Right kidney (tissue), 1 donor: ENCODE data around the gene MXI1.
"Not testable (repeated sequence)": the region's sequence is repeated elsewhere in the genome, so short reads cannot be mapped to it uniquely, and the experiment has no call there.

Source experiments
- DNase-seq: peaks from one replicate; pipeline ENCODE4 v3.0.0-alpha.2; 2016

The MXI1 gene

DNA sequence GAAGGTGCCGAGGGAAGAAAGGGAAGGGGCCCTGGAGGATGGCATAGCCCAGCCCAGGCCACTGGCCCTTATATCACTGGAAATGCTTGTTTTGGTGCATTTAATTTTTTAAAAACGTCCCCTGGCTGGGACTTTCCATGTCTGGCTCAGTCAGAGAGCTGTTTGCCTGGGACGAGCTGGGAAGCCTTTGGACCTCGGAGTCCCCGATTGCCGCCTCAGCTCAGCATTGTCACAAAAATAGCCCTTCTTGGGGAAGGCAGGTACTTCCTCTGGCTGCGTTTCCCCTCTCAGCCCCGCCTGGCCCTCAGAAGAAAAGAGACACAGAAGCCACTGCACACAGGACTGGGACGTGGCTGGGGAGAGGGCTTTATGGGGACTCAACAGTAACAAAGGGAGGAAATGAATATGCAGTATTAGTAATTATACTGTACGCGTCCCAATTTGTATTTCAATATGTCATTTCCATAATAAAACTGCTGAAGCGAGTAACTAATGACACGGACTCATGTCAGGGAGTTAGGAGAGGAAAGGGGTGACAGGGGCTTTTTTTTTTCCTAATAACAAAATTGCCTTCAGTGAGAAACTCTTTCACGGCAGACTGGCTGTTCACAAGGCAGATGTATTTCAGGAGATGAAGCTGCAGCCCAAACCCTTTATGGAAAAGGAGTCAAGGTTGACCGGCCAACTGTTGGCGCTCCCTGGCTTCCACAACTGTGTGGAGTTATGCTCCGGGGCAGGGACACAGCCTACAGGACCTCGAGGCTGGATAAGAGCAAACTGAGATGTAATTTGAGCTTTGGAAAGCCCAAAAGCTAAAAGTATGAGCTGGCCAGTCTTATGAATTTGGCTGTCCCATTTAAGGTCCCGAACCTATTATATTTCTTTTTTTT is 31.0 kb upstream of the MXI1 start:
- no peak for DNase-seq

DNA sequence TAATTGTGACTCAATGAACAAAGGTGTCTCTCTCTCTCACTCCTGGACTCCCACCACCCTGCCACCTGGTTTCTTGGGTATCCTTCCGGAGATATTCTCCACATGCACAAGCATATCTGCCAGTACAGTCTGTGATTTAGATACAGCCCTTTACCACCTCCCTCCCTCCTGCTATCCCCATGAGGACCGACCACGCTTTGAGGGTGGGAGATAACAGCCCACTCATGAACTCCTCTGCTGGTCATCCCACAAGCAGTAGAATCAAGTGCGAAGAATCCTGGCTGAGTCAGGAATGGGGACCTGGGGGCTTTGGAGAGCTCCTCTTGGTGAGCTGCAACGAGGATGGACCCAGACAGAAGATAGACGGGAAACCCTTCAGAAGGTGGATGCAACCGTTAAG is 28.2 kb upstream of the MXI1 start:
- DNase-seq, result no peak

DNA sequence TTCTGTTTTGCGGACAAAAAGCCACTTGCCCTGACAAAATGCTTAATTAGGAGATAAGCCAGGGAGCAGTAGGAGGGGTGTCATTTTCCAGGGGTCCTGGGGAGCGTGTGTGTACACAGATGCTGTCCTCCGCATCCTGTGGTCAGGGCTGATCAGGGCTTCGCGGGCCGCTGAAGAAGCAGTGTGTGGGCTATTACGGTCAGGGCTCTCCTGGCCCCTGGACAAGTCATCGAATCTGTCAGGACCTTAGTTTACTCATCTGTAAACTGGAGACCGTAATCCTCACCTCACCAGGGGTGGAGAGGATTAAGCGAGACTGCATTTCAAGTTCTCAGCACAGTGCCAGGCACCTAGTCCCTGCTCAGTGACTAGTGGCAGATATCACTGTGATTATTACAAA is 26.0 kb upstream of the MXI1 start:
- no peak for DNase-seq

DNA sequence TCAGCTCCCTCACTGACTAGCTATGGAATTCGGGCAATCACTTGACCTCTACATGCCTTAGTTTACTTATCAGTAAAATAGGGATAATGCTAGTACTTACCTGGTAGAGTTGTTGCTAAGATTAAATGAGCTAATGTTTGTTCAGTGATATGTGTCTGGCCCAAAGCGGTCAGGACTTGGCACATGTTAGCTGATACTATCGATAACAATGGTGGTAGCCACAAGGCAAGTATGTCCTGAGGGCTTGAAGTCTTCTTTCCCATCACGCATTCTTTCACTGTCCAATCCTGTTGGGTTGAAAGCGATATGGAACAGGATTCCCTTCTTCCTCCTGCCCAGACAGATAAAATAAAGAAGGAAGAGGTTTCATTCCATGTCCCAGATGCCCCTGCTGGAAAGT is 25.5 kb upstream of the MXI1 start:
- no peak for DNase-seq

DNA sequence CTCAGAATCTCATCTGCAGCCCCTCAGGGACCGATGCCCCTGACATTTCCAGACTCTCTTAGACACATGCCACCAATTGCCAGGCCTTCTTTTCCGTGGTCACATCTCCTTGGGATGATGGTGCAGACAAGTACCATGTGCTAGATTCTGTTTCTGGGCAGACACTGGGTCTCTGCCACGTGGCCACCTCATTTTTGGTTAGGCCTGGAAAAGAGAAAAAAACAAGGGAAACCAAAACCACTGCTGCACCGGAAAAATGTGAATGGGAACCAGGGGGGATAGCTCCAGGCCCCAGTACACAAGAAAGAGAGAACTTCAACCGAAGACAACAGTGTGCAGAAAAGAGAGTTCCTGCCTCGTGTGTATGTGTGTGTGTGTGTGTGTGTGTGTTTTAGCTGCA is 23.0 kb upstream of the MXI1 start:
- DNase-seq, result no peak

DNA sequence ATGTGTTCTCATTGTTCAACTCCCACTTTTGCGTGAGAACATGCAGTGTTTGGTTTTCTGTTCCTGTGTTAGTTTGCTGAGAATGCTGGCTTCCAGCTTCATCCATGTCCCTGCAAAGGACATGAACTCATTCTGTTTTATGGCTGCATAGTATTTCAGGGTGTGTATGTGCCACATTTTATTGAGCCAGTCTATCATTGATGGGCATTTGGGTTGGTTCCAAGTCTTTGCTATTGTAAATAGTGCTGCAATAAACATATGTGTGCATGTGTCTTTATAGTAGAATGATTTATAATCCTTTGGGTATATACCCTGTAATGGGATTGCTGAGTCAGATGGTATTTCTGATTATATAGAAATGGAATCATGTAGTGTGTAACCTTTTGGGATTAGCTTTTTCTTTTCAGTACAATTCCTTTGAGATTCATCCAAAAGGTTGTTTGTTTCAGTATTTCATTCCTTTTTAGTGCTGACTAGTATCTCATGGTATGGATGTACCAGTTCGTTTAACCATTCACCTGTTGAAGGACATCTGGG is 21.7 kb upstream of the MXI1 start:
- DNase-seq, result not testable (repeated sequence)

DNA sequence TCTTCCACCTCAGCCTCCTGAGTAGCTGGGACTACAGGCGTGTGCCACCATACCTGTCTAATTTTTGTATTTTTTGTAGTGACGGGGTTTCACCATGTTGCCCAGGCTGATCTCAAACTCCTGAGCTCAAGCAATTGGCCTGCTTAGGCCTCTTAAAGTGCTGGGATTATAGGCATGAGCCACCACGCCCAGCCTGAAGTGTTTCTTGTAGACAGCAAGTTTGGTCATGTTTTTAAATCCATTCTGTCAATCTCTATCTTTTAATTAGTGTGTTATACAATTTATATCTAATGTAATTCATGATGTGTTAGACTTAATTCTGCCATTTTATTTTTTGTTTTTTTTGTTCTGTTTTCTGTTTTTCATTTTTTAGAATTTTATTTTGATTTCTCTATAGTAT is 17.2 kb upstream of the MXI1 start:
- DNase-seq, result no peak

DNA sequence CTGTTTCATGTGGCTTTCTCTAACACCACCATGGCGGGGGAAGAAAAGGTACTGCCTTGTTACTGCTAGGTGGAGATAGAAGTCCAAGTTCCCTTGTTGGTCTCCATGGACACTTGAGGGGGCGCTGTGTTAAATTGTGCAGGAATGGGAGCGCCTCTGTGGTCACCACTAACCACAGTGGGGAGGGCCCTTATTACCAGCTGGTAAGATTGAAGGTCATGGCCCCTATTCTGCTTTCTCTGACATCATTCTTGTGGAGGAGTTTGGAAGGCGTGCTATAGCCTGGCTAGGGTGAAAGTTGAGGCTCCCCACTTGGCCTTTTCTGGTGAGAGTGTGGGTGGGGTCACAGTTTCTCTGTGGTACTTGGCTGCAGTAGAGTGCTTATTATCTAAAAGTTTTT is 14.9 kb upstream of the MXI1 start:
- no peak for DNase-seq

DNA sequence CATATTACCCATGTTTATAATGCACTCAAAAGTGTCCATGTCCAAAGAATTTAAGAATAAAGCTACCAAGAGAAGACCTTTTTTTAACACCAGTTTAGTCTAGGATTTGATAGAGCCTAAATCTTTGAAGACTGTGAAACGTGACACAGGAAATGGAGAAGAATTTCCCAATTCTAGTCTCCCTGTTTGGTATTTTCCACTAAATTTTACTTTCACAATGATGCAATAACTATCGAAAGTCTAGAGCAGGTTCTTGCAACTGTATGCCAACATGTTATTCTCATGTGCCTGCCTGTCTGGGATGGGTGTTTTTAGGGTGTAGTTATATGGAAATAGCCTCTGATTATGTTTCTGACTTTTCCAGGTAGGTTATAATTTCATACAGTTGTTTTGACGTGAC is 6.9 kb upstream of the MXI1 start:
- DNase-seq, result no peak

DNA sequence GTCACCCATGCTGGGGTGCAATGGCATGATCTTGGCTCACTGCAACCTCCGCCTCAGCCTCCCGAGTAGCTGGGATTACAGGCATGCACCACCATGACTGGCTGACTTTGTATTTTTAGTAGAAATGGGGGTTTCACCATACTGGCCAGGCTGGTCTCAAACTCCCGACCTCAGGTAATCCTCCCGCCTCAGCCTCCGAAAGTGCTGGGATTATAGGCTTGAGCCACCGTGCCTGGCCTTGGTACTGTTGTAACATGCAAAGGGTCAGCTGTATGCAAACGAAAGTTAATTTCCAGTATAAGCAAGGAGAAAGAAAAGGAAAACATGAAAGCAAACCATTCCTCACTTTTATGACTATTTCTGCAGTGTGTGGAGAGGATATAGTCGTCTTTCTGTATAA is 6.4 kb upstream of the MXI1 start:
- not testable (repeated sequence) for DNase-seq

DNA sequence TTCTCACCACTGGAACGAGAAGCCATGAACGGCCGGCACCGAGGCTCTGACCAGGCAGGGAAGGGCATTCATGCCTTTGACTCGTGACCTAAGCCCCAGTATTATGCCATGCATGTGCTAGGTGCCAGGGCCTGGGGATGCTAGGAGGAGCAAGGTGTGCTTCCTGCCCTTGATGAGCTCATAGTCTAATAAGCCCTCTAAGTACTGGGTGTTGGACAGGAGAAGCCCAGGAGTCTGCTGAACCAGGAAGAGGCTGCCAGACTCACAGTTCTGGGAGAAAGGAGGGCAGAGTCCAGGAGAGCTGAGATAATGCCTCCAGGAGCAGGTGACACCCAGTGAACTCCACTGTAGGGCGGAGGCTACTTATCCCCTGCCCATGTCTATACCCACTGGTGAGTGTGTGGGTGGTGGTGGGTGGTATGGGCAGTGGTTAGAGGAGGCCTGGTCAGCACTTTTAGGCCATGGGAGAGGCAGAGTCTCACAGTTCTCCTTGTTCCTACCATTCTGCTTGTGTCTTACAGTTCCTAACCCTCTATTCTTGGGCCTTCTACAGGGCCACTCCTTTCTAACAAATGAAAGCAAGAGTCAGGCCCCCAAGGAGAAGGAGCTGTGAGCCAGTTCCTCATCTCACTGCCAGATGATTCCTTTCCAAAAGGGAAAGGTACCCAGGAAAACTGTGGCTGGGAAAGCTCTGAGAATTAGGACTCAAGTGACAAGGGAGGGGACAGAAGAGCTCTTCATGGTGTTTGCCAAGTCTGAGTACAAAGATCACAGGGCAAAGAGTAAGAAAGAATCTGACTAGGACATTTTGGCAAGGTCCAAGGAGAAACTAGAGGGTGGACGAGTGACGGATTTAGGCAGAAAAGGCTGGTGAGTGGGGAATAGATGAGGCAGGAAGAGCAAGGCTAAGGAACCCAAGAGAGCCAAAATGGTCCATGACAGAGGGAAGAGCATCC is 3.6 kb upstream of the MXI1 start:
- DNase-seq, result no peak

DNA sequence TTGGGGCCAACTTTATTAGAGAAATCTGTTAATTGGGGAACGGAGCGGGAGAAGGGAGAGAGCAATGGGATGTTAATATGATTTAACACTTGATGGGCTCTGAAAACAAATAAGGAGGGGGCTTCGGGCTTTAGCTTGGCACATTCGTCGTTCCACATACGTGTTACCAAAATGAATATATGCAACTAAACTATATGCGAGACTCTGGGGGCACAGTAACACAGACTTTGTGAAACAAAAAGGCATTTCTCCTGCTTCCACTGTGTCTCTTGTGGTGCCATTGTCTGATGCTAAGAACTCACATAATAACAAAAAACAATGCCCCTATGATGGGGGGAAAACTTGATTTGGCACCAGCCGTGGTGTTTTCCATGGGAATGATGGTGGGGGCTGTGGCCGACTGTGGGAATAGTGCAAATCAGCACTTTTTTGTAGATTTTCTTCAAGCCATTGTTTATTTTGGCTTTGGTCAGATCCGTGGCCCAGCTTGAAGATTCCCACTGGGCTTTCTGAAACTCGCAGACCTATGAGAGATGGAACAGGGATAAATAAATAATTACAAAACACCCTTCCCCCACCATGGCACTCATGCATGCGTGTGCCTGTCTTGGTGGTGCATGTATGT is 2.2 kb upstream of the MXI1 start:
- DNase-seq, result no peak

DNA sequence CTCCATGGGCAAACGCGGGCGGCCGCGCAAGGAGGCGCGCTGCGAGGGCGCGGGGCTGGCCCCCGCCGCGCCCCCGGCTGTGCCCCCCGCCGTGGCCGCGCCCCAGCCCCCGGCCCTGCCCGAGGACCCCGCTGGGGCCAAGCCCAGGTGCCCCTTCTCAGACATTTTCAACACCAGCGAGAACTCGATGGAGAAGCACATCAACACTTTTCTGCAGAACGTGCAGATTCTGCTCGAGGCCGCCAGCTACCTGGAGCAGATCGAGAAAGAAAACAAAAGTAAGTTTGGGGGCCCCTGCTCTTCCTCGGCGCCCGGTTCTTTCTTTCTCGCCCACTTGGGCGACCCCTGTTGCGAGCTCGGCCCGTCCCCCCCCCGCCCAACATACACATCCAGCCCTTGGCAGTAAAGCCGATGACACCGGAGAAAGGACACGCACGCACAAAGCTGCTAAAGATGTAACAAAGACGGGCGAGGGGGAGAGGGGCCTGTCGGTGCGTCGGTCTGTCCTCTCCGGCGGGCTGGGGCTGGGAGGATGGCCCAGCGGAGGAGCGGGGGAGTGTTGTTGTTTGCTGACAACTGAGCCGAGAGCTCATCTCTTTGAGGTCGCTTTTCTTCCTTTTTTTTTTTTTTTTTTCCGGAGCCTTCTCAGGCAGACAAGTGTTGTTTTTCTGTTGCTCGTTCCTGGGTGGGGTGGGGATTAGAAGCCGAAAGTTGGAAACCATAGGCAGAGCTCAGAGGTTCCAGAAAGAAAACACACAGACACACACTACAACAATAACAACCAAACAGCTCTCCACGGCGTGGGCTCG is 604 bp downstream of the MXI1 start:
- peak; percentile 77 for DNase-seq

DNA sequence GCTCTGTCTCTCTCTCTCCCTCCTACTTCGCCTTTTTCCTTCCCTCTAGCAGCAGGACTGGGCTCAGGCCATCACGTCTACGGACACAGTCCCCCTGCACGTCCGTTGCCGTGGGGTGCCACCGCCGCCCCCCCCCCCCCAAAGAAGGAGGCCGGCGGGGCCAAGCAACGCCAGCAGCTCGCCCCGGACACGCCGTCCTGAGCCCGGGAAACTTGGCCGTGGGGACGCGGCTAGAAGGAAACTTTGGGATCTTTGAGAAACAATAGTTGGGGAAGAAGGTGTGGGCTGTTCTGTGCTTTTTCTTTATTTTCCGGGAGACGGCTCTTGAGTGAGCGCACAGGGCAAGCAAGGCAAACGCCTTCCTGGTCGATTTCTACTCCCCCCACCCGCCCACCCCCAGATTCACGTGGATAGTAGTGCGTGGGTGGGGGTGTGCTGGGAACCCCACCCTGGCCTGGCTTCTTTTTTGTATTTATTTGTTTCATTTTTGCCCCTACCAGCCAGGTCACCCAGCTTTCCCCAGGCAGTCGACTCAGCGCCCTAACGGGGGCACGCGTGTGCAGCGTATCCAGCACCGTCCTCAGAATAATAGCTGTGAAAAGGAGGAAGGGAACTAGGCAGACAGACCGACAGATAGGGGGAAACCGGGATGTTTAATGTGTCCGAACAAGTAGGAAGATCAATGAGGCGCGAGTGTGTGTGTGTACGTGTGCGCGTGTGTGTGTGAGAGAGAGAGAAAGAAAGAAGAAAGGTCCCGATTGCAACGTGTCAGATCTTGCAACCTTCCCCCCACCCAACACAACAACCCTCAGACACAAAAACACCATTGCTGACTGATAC is 1.4 kb downstream of the MXI1 start:
- DNase-seq, result peak; percentile 81

DNA sequence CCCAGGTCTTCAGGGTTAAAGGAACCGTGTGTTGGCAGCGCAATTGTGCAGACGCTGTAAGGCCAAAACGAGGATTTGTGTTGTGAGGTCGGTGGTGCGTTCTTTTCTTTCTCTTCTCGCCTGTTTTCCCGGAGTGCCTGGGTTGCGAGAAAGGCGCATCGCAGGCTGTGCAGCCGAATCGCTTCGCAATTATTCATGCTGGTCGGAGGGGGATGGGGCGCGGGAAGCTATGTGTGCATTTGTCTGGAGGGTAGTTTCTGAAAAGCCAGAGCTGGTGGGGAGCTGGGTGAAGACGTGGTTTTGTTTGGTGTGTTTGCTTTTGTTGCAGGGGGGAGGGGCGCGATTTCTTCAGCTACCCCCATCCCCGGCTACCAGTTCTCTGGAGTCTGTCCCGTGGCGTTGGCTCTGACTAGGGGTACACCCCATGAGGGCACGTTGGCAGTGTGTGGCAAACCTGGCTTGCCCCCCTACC is 2.1 kb downstream of the MXI1 start:
- peak; percentile 81 for DNase-seq

DNA sequence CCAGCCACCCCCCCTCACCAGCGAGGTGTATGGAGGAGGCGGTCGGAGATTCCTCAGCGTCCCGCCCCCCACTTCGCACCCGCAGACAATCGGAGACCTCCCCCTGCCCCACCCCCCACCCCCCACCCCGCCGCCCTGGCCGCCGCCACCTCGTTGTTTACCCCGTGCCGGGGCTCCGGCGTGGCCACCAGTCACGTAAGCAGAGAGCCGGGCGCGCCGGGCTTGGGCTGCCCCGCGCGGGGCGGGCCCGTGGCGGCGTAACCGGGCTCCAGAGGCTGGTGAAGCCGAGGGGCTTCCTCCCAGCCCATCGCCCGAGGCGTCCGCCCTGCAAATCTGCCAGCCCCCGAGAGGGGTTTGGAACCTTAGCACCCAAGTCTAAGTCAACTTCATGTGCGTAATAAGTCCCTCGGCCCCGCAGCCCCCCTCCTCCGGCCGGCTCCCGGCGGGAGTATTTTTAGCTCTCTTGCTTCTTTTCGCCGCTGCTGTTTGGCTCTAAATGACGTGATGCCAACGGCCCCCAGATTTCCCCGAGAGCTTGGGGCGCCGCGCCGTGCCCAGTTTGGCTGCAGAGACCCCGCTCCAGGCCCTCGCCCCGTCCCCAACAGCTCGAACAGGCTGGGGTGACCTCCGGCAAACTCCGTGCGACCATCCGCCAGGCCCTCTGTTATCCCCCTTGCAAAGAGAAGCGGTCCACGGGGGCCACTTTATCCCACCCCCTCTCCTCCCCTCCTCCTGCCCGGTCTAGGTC is 2.7 kb downstream of the MXI1 start:
- peak; percentile 84 for DNase-seq

DNA sequence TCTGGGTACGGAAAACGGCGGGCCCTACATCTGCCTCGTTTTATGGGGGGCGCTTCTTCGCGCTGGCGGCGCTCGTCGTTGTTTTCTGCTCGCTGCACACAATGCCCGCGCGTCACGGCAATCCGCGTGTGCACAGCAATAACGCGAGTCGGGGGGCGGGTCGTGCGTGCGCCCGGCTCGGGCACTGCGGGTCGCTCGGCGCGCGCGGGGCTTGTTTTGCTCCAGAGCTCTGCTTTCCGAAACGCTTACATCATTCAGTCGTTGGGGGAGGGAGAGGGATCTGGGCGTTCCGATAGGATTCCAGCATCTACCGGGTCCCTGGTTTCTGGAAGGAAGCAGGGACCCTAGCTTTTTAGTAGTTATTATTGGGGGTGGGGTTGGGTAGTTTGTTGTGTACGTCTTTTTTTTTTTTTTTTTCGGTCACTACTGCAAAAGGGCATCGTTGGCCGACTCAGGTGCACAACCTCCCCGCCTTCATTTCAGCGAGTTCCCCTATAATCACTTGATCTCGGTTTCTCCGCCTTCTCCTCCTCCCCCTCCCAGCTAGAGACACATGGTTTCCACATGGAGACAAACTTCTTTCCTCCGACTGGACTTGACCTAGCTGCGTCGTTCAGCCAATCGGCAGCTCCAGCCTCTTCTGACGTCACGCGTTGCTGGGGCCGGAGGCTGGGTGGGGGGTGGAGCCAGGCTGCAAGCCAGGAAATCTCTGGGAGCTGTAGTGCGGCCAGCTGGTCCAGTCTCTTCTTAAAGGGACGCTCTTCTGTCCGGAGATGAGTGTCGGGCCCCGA is 3.5 kb downstream of the MXI1 start:
- peak; percentile 93 for DNase-seq

DNA sequence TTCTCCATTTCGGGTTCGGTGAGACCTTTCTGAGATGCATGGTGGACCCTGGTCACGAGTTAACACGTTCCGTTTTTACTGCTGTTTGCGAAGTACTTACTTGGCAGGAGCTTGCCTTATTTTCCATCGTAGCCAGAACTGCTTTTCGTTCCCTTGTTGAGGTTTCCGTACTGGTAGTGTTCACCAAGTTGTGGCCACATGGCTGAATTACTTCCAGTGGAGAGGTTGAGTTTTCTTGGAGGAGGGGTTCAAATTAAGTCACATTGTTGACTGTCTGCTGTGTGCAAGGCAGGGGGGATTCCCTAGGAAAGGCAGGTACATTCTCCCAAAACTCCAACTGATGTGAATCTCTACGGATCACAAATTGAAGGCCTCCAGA is 4.0 kb downstream of the MXI1 start:
- no peak for DNase-seq
